IMR-90 (cell line): ENCODE results near the gene ZCCHC17. TPM values are rescaled to one million over a fixed set of nuclear protein-coding genes. Genes with fewer than 3 reads are reported as not detected.
A peak's percentile ranks its signal among the peaks of the same experiment; 100 is the strongest.

Experiments
- ATAC-seq: fragments of 200-7000 bp; cut with Tn5 transposase; 2 replicates; pipeline ENCODE4 v1.9.1; 2020; ENCODE audit warnings: low read depth, mild to moderate bottlenecking, moderate library complexity
- BruUV-seq: library from RNA; stranded (reverse); fragments of 400-500 nt; replicated peaks from 2 replicates; lab custom pipeline; 2021; lab: Mats Ljungman, UMichigan
- CTCF ChIA-PET: fragments of 300-600 bp; formaldehyde crosslinking; extraction: SDS; loops from one replicate; lab custom pipeline; 2021; ENCODE audit warnings: antibody characterized with exemption; lab: Yijun Ruan, JAX
- POLR2A ChIA-PET: fragments of 300-600 bp; sonication (Branson Sonifier 250); formaldehyde crosslinking; loops from one replicate; lab custom pipeline; 2022; ENCODE audit warnings: antibody characterized with exemption; ENCODE audit not compliant: unreplicated experiment; lab: Charles Lee
- DNase-seq: peaks from one replicate; pipeline ENCODE4 v3.0.0; 2013
- H2AFZ ChIP-seq: replicated peaks from 2 replicates; pipeline ENCODE3; 2013; ENCODE audit warnings: low read length, mild to moderate bottlenecking; ENCODE audit not compliant: poor library complexity
- H2AK5ac ChIP-seq: 2 replicates; pipeline ENCODE4 v1.6.1; 2013; ENCODE audit warnings: low read depth, low read length, inconsistent platforms
- H2AK9ac ChIP-seq: replicated peaks from 2 replicates; pipeline ENCODE3; 2013; ENCODE audit warnings: mild to moderate bottlenecking, low read depth, low read length, moderate library complexity; ENCODE audit not compliant: poor library complexity
- H2BK120ac ChIP-seq: 2 replicates; pipeline ENCODE4 v1.6.1; 2013; ENCODE audit warnings: low read depth, low read length, inconsistent platforms
- H2BK15ac ChIP-seq: 3 replicates; pipeline ENCODE4 v1.6.1; 2013; ENCODE audit warnings: low read depth, low read length, inconsistent platforms
- H2BK20ac ChIP-seq: 2 replicates; pipeline ENCODE4 v1.6.1; 2013; ENCODE audit warnings: low read depth, mild to moderate bottlenecking, inconsistent platforms, low read length, moderate library complexity
- H2BK5ac ChIP-seq: 2 replicates; pipeline ENCODE4 v1.6.1; 2013; ENCODE audit warnings: mild to moderate bottlenecking, low read depth, low read length, inconsistent platforms; ENCODE audit not compliant: poor library complexity, severe bottlenecking
- H3K14ac ChIP-seq: replicated peaks from 2 replicates; pipeline ENCODE4 v1.6.1; 2013; ENCODE audit warnings: low read depth, low read length, inconsistent platforms
- H3K18ac ChIP-seq: 2 replicates; pipeline ENCODE4 v1.6.1; 2013; ENCODE audit warnings: low read depth, low read length, control low read depth
- H3K23ac ChIP-seq: 2 replicates; pipeline ENCODE4 v1.6.1; 2013; ENCODE audit warnings: low read depth, low read length, inconsistent platforms
- H3K27ac ChIP-seq: 2 replicates; pipeline ENCODE4 v1.5.1; 2013; ENCODE audit warnings: mild to moderate bottlenecking, control low read depth, low read length; ENCODE audit not compliant: insufficient read depth
- H3K27me3 ChIP-seq: 2 replicates; pipeline ENCODE4 v1.6.1; 2013; ENCODE audit warnings: low read length; ENCODE audit not compliant: control insufficient read depth, insufficient read depth
- H3K36me3 ChIP-seq: 2 replicates; pipeline ENCODE4 v1.6.1; 2013; ENCODE audit warnings: low read length, mixed read lengths; ENCODE audit not compliant: control insufficient read depth, insufficient read depth
- H3K4ac ChIP-seq: 2 replicates; pipeline ENCODE4 v1.6.1; 2013; ENCODE audit warnings: low read depth, low read length, inconsistent platforms
- H3K4me1 ChIP-seq: 2 replicates; pipeline ENCODE4 v1.6.1; 2013; ENCODE audit warnings: low read length, mixed read lengths; ENCODE audit not compliant: control insufficient read depth, insufficient read depth
- H3K4me2 ChIP-seq: 2 replicates; pipeline ENCODE4 v1.6.1; 2013; ENCODE audit warnings: low read depth, mild to moderate bottlenecking, control low read depth, low read length, moderate library complexity
- H3K4me3 ChIP-seq: 2 replicates; pipeline ENCODE4 v1.5.1; 2013; ENCODE audit warnings: low read depth, mild to moderate bottlenecking, control low read depth, low read length, moderate library complexity; ENCODE audit not compliant: insufficient read depth
- H3K56ac ChIP-seq: 2 replicates; pipeline ENCODE4 v1.6.1; 2013; ENCODE audit warnings: low read length, inconsistent platforms; ENCODE audit not compliant: insufficient read depth; ENCODE audit errors: extremely low read depth
- H3K79me1 ChIP-seq, 2 experiments: 2 replicates each; pipeline ENCODE4 v1.6.1; 2013; ENCODE audit warnings: low read length in 2 of 2, inconsistent platforms in 1 of 2, low read depth in 1 of 2
- H3K9ac ChIP-seq: 2 replicates; pipeline ENCODE4 v1.6.1; 2013; ENCODE audit warnings: low read depth, low read length, control low read depth
- H3K9me1 ChIP-seq: 2 replicates; pipeline ENCODE4 v1.6.1; 2013; ENCODE audit warnings: low read length, inconsistent platforms; ENCODE audit not compliant: insufficient read depth
- H3K9me3 ChIP-seq: 2 replicates; pipeline ENCODE4 v1.6.1; 2013; ENCODE audit warnings: low read length; ENCODE audit not compliant: control insufficient read depth, insufficient read depth
- H4K20me1 ChIP-seq: 2 replicates; pipeline ENCODE4 v1.6.1; 2013; ENCODE audit warnings: low read length, inconsistent platforms; ENCODE audit not compliant: insufficient read depth
- H4K5ac ChIP-seq: 2 replicates; pipeline ENCODE4 v1.6.1; 2013; ENCODE audit warnings: mild to moderate bottlenecking, low read depth, low read length, control low read depth
- H4K8ac ChIP-seq, 2 experiments: 2 replicates each; pipeline ENCODE4 v1.6.1; 2013; ENCODE audit warnings: low read depth in 2 of 2, low read length in 2 of 2, control low read depth in 1 of 2, inconsistent platforms in 1 of 2
- H4K91ac ChIP-seq: 2 replicates; pipeline ENCODE4 v1.6.1; 2013; ENCODE audit warnings: low read depth, low read length, inconsistent platforms; ENCODE audit not compliant: insufficient read depth
- BHLHE40 ChIP-seq: fragments of 150-350 bp; IDR thresholded peaks from 2 replicates; pipeline ENCODE4 v1.6.1; 2016; ENCODE audit warnings: mild to moderate bottlenecking, low read depth, low read length
- ELK1 ChIP-seq: fragments of 150-350 bp; IDR thresholded peaks from 2 replicates; pipeline ENCODE4 v1.6.1; 2016; ENCODE audit warnings: low read depth, mild to moderate bottlenecking, low read length, moderate library complexity, borderline replicate concordance
- MAFK ChIP-seq: IDR thresholded peaks from 2 replicates; pipeline ENCODE4 v1.6.1; 2012; ENCODE audit warnings: low read depth, low read length, improper control_type of control experiment
- RAD21 ChIP-seq: IDR thresholded peaks from 2 replicates; pipeline ENCODE4 v1.6.1; 2012; ENCODE audit warnings: low read length, improper control_type of control experiment
- RCOR1 ChIP-seq: IDR thresholded peaks from 2 replicates; pipeline ENCODE4 v1.6.1; 2012; ENCODE audit warnings: mild to moderate bottlenecking, low read length, improper control_type of control experiment; ENCODE audit not compliant: insufficient replicate concordance
- SMC3 ChIP-seq: fragments of 150-350 bp; IDR thresholded peaks from 2 replicates; pipeline ENCODE4 v1.6.1; 2016; ENCODE audit warnings: low read depth, mild to moderate bottlenecking, antibody characterized with exemption, low read length, moderate library complexity
- USF2 ChIP-seq: fragments of 150-350 bp; IDR thresholded peaks from 2 replicates; pipeline ENCODE4 v1.6.1; 2017; ENCODE audit warnings: mild to moderate bottlenecking, antibody characterized with exemption, low read length, low read depth
- WGBS, 2 experiments: methylation state at CpG; one replicate each; pipeline versions ENCODE4 v1.1.5 to v1.1.7; 2013; ENCODE audit warnings: missing lambda C conversion rate in 2 of 2; ENCODE audit not compliant: insufficient read length in 1 of 2; ENCODE audit errors: extremely low coverage in 2 of 2; 5-methylcytosine and 5-hydroxymethylcytosine counted together
- dilution Hi-C: fragments of 300-500 bp; cut with HindIII; formaldehyde crosslinking; loops from one replicate; pipeline ENCODE4 v1.14.3; 2018; ENCODE audit warnings: low sequenced_read_pairs; ENCODE audit not compliant: unreplicated experiment
- in situ Hi-C: fragments of 300-500 bp; cut with MboI; formaldehyde crosslinking; loops from 3 replicates; pipeline ENCODE4 v1.14.3; 2019; ENCODE audit warnings: low sequenced_read_pairs, inconsistent platforms, mixed read lengths
- intact Hi-C: fragments of 100-400 bp; cut with micrococcal nuclease; formaldehyde crosslinking; loops from 2 replicates; pipeline ENCODE4 v1.10.0; 2022
- polyA plus RNA-seq, 3 experiments: library from polyadenylated mRNA; depleted of rRNA; stranded (reverse); fragments of >200 nt; gene quantifications; 2 replicates each; pipeline ENCODE4 v1.2.3, GENCODE V29; 2012; ENCODE audit warnings: low replicate concordance in 1 of 3
- total RNA-seq: library from RNA; depleted of rRNA; stranded (reverse); fragments of >200 nt; gene quantifications from 2 replicates; pipeline ENCODE4 v1.2.3, GENCODE V29; 2012
- TF ChIP-seq, protein P1 (sequence below): conservative IDR thresholded peaks from 2 replicates; pipeline ENCODE4 v1.5.1; 2012; ENCODE audit warnings: mild to moderate bottlenecking, low read depth, low read length, improper control_type of control experiment

ZCCHC17 gene
- total and polyA plus RNA-seq, 2 of the 4 experiments (the other 2 are of a cell fraction), result 48.4 to 48.9 TPM

GRCh38 chr1:31390071-31390470 is 93.2 kb downstream of the ZCCHC17 start:
- Histone ChIP-seq H3K14ac (no peak overlapping the region), H4K91ac (no peak overlapping the region), H4K20me1 (no peaks in the 10 kb centered on the region), H4K8ac (no peak overlapping the region), H3K9me3 (no peaks in the 10 kb centered on the region), H2BK20ac (no peak overlapping the region), H3K4me1 (0 out of 2 replicates have a peak, but pooled peaks cover 2% of the 10 kb centered on the region), H2BK120ac (no peak overlapping the region), H3K9me1 (no peaks in the 10 kb centered on the region), H3K4me2 (no peak overlapping the region), H4K5ac (no peak overlapping the region), H3K36me3 (no peaks in the 10 kb centered on the region), H3K23ac (0 out of 2 replicates have a peak overlapping the region, but pooled peaks have one; percentile 20), H2BK15ac (no peak overlapping the region), H2AK5ac (no peak overlapping the region), H3K4me3 (no peak overlapping the region), H3K27me3 (peaks cover 2% of the 10 kb centered on the region), H2AK9ac (no peak overlapping the region), H3K79me1 (no peaks in the 10 kb centered on the region), H2BK5ac (no peak overlapping the region), H3K18ac (no peak overlapping the region), H2AFZ (no peak overlapping the region), H3K9ac (no peak overlapping the region), H3K56ac (no peak overlapping the region), H3K4ac (no peak overlapping the region), H3K27ac (no peak overlapping the region)
- 60% methylated on average over 1 of the region's 7 CpGs; no CpG with 5 or more reads in 1 of the 2 experiments for WGBS, 2 experiments
- no TSS peak for BruUV-seq
- ChIA-PET CTCF (no interaction called here), POLR2A (no interaction called here)
- intact Hi-C loops (no loop called here), dilution Hi-C loops (no loop called here), in situ Hi-C loops (no loop called here)
- TF ChIP-seq SMC3 (no peak), RAD21 (no peak), MAFK (no peak), RCOR1 (no peak), BHLHE40 (no peak), USF2 (no peak), ELK1 (no peak)
- TF ChIP-seq, protein P1, sequence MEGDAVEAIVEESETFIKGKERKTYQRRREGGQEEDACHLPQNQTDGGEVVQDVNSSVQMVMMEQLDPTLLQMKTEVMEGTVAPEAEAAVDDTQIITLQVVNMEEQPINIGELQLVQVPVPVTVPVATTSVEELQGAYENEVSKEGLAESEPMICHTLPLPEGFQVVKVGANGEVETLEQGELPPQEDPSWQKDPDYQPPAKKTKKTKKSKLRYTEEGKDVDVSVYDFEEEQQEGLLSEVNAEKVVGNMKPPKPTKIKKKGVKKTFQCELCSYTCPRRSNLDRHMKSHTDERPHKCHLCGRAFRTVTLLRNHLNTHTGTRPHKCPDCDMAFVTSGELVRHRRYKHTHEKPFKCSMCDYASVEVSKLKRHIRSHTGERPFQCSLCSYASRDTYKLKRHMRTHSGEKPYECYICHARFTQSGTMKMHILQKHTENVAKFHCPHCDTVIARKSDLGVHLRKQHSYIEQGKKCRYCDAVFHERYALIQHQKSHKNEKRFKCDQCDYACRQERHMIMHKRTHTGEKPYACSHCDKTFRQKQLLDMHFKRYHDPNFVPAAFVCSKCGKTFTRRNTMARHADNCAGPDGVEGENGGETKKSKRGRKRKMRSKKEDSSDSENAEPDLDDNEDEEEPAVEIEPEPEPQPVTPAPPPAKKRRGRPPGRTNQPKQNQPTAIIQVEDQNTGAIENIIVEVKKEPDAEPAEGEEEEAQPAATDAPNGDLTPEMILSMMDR, result no peak
- DNase-seq (no peak), ATAC-seq (no peak)
